Kidney (tissue), 14 donors: ENCODE data around the gene KIAA0825. TPM values are rescaled to one million over a fixed set of nuclear protein-coding genes. Genes with fewer than 3 reads are reported as not detected.

ENCODE experiments used
- DNase-seq, 5 donors: peaks; one replicate each; pipeline ENCODE4 v3.0.0-alpha.2; 2013 to 2020
- FAIRE-seq: peaks from 2 replicates; lab custom pipeline; 2012; peaks lifted over from hg19 to GRCh38; lab: Jason Lieb, UNC
- H3K27ac ChIP-seq, 2 donors: one replicate each; pipeline ENCODE4 v1.7.0; 2013; ENCODE audit warnings: low read depth in 2 of 2, low read length in 2 of 2, inconsistent platforms in 1 of 2
- H3K27me3 ChIP-seq: one replicate; pipeline ENCODE4 v1.7.1; 2013; ENCODE audit warnings: low read length, inconsistent platforms; ENCODE audit not compliant: control insufficient read depth, insufficient read depth
- H3K36me3 ChIP-seq, 3 donors: one replicate each; pipeline versions ENCODE4 v1.7.0 to v1.7.1; 2013; ENCODE audit warnings: low read length in 3 of 3, control low read depth in 1 of 3, inconsistent platforms in 1 of 3; ENCODE audit not compliant: insufficient read depth in 3 of 3, control insufficient read depth in 2 of 3
- H3K4me1 ChIP-seq, 3 donors: one replicate each; pipeline versions ENCODE4 v1.7.0 to v1.7.1; 2013; ENCODE audit warnings: low read length in 3 of 3, inconsistent platforms in 1 of 3, low read depth in 1 of 3; ENCODE audit not compliant: control insufficient read depth in 2 of 3, insufficient read depth in 2 of 3
- H3K4me3 ChIP-seq, 3 donors: one replicate each; pipeline versions ENCODE4 v1.7.0 to v1.8.1; 2013; ENCODE audit warnings: low read length in 3 of 3, control low read depth in 1 of 3, inconsistent platforms in 1 of 3
- H3K9ac ChIP-seq, 3 donors: one replicate each; pipeline versions ENCODE4 v1.7.0 to v1.7.1; 2013; ENCODE audit warnings: low read length in 3 of 3, control low read depth in 1 of 3, inconsistent platforms in 1 of 3
- H3K9me3 ChIP-seq, 3 donors: one replicate each; pipeline versions ENCODE4 v1.7.0 to v1.7.1; 2013; ENCODE audit warnings: low read length in 3 of 3, control low read depth in 1 of 3, inconsistent platforms in 1 of 3; ENCODE audit not compliant: control insufficient read depth in 2 of 3, insufficient read depth in 1 of 3
- intact Hi-C: fragments of 100-400 bp; cut with DNase I; formaldehyde crosslinking; loops from one replicate; pipeline ENCODE4 v1.11.1; 2022
- polyA plus RNA-seq: library from polyadenylated mRNA; stranded (reverse); fragments of 350-450 nt; fragmentation: Illumina TruSeq; extraction: RNeasy Lipid Tissue Mini Kit (QIAGEN cat#74804); gene quantifications from one replicate; pipeline ENCODE4 v1.2.3, GENCODE V29; 2014; ENCODE audit warnings: low read depth, low replicate concordance; ENCODE audit not compliant: insufficient read depth
- total RNA-seq: library from RNA; stranded (reverse); fragmentation: NEBNext Ultra II Directional; extraction: Animal tissue kit (Norgen Biotek cat#: 25700); gene quantifications from one replicate; pipeline ENCODE4 v1.2.1, GENCODE V29; 2021
- TF ChIP-seq, protein P1 (sequence below): IDR thresholded peaks from 3 replicates; pipeline ENCODE4 v1.5.1; 2012; ENCODE audit warnings: mild to moderate bottlenecking, moderate library complexity, borderline replicate concordance; ENCODE audit not compliant: insufficient read depth; ENCODE audit errors: extremely low read depth
- donor health status: control.
- donor health status: control.
- donor health status: control.
- donor health status: control.
- donor health status: control.
- donor health status: DM: yes; HTN: yes; CAD: no.
- donor health status: Normal renal cell carcinoma (clear cell type).

The KIAA0825 gene
- total and polyA plus RNA-seq, 2 donors from 2014 or later, result 0.80 to 5.4 TPM

DNA sequence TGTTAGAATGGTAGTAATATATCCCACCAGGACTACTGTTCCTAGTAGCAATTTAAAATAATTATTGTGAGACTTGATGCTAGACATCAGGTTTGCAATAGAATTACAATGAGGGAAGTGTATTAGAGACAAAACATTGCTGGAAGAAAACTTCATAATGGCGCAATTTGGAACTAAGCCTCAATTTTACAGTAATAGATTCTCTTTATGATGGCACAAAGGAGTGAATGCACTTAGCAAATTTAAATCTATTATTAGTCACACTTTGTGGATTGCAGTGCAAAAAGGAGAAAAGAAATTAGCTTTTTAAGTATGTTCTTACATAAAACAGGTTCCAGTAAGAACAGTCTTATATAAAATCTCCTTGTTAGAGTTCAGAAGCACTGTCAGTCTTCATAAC, 358.3 kb downstream of the KIAA0825 start:
- intact Hi-C loops, result no loop called here
- FAIRE-seq, result no peak

DNA sequence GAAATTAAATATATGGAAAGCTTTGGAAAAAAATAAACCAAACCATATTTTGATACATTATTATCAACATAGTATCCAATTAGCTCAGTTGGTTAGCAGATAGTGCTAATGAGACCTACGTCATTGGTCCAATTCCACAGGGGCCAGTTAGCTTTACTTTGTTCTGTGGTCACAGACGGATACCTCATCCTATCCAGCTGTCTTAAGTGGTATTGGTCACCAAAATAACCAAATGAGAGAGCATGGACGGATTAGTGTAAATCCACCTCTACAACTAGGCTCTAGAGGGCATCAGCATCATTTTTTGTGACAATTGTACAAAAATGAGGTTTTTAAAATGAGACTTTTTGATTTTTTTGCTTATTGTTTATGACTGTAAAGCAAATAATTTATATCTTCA, 364.2 kb downstream of the KIAA0825 start:
- Histone ChIP-seq H3K4me3 (no peak overlapping the region), H3K9ac (no peak overlapping the region), H3K27ac (no peak overlapping the region), H3K4me1 (no peaks in the 10 kb centered on the region), H3K9me3 (no peaks in the 10 kb centered on the region), H3K27me3 (no peaks in the 10 kb centered on the region), H3K36me3 (no peaks in the 10 kb centered on the region)
- TF ChIP-seq, protein P1, sequence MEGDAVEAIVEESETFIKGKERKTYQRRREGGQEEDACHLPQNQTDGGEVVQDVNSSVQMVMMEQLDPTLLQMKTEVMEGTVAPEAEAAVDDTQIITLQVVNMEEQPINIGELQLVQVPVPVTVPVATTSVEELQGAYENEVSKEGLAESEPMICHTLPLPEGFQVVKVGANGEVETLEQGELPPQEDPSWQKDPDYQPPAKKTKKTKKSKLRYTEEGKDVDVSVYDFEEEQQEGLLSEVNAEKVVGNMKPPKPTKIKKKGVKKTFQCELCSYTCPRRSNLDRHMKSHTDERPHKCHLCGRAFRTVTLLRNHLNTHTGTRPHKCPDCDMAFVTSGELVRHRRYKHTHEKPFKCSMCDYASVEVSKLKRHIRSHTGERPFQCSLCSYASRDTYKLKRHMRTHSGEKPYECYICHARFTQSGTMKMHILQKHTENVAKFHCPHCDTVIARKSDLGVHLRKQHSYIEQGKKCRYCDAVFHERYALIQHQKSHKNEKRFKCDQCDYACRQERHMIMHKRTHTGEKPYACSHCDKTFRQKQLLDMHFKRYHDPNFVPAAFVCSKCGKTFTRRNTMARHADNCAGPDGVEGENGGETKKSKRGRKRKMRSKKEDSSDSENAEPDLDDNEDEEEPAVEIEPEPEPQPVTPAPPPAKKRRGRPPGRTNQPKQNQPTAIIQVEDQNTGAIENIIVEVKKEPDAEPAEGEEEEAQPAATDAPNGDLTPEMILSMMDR, result no peak
- DNase-seq (no peak), FAIRE-seq (no peak)
- intact Hi-C loops, result no loop called here

More for the DNA sequence above, 358.3 kb downstream of the KIAA0825 start:
- DNase-seq, result no peak
- Histone ChIP-seq H3K9me3 (no peaks in the 10 kb centered on the region), H3K4me3 (no peak overlapping the region), H3K4me1 (no peaks in the 10 kb centered on the region), H3K36me3 (no peaks in the 10 kb centered on the region), H3K27me3 (no peaks in the 10 kb centered on the region), H3K27ac (no peak overlapping the region), H3K9ac (no peak overlapping the region)
- TF ChIP-seq, protein P1, result no peak

DNA sequence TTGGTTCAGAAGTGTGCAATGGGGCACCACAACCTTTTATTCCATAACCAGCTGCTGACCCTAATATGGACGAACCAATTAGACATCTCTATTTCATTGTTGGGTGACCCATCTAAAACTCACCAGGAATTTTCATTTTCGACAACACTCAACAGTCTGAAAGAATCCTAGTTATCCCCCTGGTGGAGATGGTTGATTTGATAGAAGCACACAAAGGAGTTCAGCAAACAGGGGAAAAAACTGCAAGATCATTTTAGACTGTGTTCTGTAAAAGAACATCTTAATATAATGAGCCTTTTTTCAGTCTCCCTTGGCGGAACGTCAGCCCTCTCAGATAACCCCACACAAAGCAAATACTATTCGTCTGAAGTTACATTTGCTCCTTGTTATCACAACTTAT, 367.4 kb downstream of the KIAA0825 start:
- DNase-seq (no peak), FAIRE-seq (no peak)

More for the DNA sequence above, 367.4 kb downstream of the KIAA0825 start:
- Histone ChIP-seq H3K4me3 (no peak overlapping the region), H3K4me1 (no peaks in the 10 kb centered on the region), H3K27ac (no peak overlapping the region), H3K27me3 (no peaks in the 10 kb centered on the region), H3K9ac (no peak overlapping the region), H3K36me3 (no peaks in the 10 kb centered on the region), H3K9me3 (no peaks in the 10 kb centered on the region)
- intact Hi-C loops, result no loop called here
- TF ChIP-seq, protein P1, result no peak
